Measurements from ENCODE around the gene EXOSC2.

DNA sequence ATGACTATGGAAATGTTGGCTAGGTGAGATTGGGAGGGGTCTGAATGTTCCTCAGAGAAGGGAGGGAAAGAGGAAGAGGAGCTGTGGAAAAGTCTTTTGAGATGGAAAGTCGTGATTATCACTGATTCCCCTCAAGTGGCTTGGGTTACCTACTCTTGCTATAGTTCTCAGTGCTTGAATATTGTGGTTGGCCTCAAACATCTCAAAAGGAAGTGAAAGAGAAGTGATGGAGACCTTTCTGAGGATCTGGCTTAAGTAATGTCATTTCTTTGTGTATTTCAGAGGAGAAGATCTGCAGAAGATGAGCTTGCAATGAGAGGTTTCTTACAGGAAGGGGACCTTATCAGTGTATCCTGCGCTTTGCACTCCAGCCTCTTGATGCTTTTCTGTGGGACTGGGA, 5.5 kb downstream of the EXOSC2 start:
- no peak for TF ChIP-seq POLR2A (IDR thresholded peaks at IDR 0.05; ENCODE audit: low read depth, low read length)
- TF ChIP-seq TAF1 (IDR thresholded peaks at IDR 0.05; ENCODE audit: borderline replicate concordance, low read depth, low read length), result no peak
- no peak for TF ChIP-seq POLR2AphosphoS5 (IDR thresholded peaks at IDR 0.05; ENCODE audit: low read depth, low read length)

Data from GM12892 (cell line).